IPS-18c (cell line): ENCODE measurements around the gene TRIM47.

Source experiments
- H3K4me3 ChIP-seq: 2 replicates; pipeline ENCODE4 v1.7.0; 2013; ENCODE audit warnings: low read depth, mild to moderate bottlenecking, low read length, moderate library complexity; ENCODE audit not compliant: insufficient read depth
- H3K9me3 ChIP-seq: one replicate; pipeline ENCODE4 v1.6.1; 2013; ENCODE audit warnings: mild to moderate bottlenecking, low read length, moderate library complexity; ENCODE audit not compliant: control insufficient read depth, insufficient read depth

TRIM47 gene

DNA sequence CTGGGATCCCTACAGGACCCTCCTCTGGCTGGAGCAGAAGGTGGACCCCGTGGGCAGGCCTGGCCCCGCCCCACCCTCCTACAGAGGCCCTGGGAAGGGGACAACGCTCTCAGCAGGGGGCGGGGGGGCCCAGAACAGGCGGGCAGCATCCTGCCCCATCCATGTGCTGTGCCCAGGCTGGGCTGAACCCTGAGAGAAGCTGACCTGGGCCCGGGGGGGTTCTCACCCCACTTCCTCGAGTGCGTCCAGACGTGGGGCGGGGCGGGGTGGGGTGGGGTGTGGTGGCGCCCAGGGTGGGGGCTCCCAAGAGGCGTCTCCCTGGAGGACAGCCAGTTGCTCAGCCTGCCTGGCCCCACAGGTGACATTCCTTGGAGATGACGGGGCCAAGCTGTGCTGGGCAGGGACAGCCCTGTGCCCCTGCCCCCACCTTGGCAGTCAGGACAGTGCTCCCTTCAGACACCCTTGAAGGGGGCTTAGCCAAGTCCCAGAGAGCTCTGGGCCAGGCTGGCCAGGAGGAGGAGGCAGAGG lies 33.8 kb downstream of the TRIM47 start:
- Histone ChIP-seq H3K9me3 (no peaks in the 10 kb centered on the region), H3K4me3 (no peak overlapping the region)

DNA sequence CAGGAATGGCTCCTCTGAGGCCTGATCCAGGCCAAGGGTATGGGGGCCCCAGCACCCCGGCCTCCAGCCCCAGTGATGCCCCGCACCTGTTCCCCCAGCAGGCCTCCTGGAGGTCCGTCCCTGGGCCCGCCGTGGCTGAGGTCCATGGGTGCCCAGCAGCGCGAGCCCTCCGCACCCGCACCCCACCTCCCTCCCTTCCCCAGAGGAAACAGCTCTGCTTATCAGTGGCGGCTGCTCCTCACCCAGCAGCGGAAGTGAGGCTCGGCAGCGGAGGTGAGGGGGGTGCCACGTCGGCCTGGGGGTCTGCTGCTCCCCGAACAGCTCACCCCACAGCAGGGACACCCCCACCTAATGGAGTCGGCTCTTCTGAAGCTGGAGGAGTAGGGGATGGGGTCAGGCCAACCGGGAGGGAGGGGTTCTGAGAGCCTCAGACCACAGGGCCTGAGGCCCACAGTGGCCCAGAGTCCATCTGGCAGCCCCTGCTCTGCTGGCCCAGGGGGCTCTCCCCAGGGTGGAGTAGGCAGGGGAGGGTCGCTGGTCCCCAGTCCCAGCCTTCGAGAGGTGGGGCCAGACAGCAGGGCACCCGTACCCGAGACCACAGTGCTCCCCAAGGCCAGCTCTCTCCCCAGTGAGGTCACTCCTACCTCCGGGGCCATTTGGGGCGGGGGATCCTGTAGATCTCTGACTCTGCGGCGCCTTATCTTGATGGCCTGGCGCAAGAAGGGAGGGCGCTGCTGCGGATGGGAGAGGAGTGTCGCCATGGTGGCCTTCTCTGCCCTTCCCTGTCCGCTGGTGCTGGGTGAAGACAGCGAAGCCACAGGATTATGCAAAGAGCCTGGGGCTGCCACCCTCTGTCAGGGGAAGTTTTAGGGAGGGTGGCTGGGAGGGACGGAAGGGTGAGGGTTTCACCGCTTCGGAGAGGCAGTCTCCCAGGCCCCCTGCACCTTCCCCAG lies 34.5 kb downstream of the TRIM47 start, which contains the start of gene UNC13D:
UNC13D (minus strand) TSS at position 828 of the 953 bp plus-strand sequence; CDS start at position 761, 67 bp downstream.
- Histone ChIP-seq H3K4me3 (no peak within 1 kb of the TSS), H3K9me3 (no peaks in the 10 kb centered on the region)

DNA sequence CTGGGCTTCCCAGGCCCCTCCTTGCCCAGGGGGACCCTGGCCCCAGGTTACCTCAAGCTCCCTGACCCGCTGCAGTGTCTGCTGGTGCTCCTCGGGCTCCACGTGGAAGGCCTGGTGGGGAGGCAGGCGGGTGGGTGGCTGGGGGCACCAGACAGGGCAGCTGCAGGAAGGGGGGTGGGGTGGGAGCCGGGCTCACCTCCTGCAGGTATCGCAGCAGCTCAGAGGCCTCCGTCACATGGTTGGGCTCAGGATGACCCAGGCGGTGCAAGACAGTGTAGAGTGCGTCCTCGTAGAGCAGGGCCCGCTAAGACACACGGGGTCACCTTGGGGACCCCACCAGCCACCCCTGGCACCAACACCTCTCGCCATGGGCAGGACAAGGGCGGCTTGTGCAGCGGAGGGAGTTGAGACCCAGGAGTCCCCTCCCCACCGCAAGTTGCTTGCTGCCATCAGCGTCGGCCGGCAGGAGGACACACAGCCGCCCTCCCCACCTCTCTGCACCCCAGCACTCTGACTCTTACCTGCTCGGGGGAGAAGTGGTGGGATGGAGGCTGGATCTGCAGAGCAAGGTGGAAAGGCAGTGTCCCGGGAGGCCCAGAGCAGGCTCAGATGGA lies 35.3 kb downstream of the TRIM47 start:
- Histone ChIP-seq H3K4me3 (no peak overlapping the region), H3K9me3 (no peaks in the 10 kb centered on the region)

DNA sequence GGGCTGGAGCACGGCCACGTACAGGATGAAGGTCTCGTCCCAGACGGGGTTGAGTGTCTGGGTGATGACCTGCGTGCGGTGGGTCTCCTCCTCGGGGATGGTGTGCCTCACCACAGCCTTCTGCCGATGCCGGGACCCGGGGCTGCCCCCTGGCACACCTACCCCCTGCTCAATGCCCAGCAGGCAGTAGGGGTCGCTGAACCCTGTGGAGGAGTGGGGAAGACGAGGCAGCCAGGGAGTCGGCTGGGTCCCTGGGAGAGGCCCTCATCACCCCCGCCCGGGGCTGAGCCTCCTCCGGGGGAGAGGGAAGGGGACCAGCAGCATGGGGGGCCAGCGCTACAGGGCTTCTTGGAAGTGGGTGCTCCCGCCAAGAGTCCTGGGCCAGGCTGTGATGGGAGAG lies 36.0 kb downstream of the TRIM47 start:
- no peaks in the 10 kb centered on the region for H3K9me3 ChIP-seq

DNA sequence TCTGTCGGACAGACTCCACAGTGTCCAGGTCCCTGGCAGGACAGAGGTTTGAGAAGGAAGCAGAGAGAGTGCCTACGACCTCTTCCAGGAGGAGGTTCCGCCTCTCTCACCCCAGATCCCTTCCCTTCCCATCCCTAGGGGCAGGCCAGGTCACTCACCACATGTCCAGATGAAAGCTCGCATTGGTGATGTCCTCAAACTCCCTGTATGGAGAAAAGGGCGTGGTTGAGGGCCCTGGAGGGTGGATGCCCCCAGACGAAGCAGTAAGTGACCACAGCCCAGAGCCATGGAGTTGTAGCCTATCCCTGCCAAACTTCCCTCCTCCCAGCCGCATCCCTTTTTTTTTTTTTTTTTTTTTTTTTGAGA lies 37.6 kb downstream of the TRIM47 start:
- Histone ChIP-seq H3K4me3 (no peak overlapping the region), H3K9me3 (no peaks in the 10 kb centered on the region)

More for the DNA sequence above, 36.0 kb downstream of the TRIM47 start:
- no peak overlapping the region for H3K4me3 ChIP-seq

DNA sequence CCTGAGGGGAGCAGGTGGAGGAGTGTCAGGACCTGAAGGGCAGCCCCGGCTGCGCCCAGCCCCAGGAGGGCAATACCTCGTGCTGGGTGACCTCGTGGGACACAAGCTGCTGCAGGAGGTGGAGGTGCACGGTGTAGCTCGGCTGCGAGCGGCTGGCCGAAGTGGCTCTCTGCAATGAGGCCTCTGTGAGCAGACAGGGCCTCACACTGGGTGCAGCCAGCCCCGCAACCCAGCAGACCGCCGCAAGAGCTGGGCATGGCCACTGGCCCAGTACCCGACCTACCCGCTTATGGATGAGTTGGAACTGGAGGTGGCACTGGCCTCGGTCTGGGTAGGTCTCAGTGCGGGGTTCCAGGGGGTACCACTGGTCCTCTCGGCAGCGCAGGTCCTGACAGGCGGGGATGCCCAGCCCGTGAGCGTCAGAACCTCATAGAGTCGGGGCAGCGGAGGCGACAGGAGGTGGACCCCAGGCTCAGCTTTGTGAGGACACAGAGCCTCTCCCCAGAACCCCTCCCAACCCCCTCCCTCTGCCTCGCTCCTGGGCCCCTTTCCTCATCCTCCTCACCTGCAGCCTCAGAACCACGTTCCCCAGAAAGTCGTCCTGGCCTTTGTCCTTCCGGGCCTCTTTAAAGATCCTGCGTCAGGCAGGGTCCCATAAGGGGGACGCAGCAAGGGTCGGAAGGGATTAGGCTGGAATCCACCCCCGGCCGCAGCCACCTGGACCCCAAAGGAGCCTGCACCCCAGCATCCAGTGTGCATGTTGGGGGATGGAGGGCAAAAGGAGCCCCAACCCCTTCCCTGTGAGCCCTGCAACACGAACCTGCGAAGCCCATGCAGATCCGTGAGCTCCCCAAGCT lies 38.2 kb downstream of the TRIM47 start:
- Histone ChIP-seq H3K4me3 (no peak overlapping the region), H3K9me3 (no peaks in the 10 kb centered on the region)

DNA sequence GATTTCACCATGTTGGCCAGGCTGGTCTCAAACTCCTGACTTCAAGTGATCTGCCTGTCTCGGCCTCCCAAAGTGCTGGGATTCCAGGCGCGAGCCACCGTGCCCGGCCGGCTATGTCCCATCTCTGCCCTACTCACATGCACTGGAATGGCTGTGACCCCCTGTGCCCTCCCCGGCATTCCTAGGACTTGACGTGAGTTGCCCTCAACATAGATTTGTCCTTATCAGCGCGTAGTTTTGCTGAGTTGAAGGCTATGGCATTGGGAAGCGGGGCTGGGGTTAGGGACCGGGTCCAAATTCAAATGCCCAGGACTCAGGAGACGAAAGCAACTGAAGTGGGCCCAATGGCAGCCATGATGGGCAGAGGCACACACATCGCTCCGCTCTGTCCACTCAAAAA lies 40.0 kb downstream of the TRIM47 start:
- H3K9me3 ChIP-seq, result no peaks in the 10 kb centered on the region
- no peak overlapping the region for H3K4me3 ChIP-seq

DNA sequence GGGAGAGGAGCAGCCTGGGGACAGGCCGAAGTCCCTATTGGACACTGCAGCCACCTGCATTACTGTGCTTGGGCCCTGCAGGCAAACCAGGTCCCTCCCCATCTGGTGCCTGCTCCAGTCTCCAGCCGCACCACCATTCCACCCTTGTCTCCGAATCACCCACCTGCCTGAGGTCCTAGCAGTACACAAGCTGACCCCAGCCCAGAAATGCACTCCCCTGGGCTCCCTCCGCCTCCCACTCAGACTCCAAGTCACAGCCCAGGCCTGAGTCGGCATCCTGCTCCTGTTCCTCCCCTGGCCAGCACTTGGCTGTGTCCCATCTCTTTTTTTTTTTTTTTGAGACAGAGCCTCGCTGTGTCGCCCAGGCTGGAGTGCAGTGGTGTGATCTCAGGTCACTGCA lies 40.5 kb downstream of the TRIM47 start:
- Histone ChIP-seq H3K9me3 (no peaks in the 10 kb centered on the region), H3K4me3 (no peak overlapping the region)

DNA sequence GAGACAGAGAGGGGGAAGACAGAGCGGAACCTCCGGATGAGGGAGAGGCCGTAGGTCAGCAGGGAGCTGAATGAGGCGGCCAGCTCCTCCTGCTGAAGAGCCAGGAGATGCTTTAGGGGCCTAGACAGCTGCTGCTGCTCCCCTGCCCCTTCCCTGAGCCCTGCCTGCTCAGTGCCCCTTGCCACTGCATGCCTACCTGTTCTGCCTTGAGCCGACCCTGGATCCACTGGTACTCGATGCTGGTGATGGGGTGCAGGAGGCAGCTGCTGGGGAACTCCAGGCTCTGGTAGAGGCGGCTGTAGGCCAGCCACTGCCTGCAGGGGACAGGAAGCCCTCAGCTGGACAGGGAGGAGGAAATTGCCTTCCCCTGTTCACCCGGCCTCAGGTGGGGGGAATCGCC lies 41.8 kb downstream of the TRIM47 start:
- Histone ChIP-seq H3K4me3 (no peak overlapping the region), H3K9me3 (no peaks in the 10 kb centered on the region)

DNA sequence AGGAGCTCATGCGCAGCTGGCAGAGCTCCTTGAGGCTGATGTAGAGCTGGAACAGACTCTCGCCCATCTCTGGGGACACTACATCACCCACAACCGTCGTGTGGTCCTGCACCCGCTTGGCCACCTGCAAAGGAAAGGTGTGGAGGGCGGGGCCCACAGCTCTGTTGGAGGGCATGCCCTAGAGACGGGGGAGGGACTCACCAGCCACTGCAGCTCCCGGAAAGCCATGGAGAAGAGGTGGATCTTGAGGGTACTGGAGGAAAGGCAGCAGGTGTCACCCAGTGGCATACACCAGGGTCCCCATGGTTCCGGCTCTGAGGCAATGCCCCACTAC lies 42.8 kb downstream of the TRIM47 start:
- Histone ChIP-seq H3K4me3 (no peak overlapping the region), H3K9me3 (no peaks in the 10 kb centered on the region)

DNA sequence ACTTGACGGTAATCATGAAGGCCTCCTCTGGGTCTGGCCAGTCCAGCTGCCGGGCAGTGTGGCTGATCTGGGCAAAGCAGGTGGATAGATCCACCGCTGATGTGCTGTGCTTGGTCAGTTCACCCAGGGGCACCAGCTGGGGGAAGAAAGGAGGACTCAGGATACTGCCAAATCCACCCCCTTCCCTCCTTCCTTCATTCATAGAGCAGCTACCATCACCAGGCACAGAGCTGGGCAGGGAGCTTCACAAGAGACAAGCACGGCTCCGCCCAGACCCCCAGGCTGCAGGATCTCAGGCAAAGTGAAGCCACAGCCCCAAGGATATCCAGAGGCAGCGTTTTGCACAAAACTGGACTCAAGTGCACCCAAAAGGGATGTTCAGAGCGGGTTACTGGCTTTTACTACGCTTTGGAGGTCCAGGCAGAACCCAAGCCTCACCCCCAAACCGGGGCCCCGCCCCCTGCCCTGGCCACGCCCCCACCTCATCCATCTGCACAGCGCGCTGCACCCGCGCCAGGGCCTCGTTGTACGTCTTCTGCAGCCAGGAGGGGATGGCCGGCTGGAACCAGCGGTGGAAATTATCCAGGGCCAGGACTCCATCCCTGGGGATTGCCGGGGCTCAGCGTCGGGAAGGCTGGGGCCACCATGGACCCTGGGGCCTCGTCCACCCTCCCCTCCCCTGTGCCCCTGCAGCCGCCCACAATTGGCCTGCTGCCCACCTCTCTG lies 43.3 kb downstream of the TRIM47 start:
- no peak overlapping the region for H3K4me3 ChIP-seq

DNA sequence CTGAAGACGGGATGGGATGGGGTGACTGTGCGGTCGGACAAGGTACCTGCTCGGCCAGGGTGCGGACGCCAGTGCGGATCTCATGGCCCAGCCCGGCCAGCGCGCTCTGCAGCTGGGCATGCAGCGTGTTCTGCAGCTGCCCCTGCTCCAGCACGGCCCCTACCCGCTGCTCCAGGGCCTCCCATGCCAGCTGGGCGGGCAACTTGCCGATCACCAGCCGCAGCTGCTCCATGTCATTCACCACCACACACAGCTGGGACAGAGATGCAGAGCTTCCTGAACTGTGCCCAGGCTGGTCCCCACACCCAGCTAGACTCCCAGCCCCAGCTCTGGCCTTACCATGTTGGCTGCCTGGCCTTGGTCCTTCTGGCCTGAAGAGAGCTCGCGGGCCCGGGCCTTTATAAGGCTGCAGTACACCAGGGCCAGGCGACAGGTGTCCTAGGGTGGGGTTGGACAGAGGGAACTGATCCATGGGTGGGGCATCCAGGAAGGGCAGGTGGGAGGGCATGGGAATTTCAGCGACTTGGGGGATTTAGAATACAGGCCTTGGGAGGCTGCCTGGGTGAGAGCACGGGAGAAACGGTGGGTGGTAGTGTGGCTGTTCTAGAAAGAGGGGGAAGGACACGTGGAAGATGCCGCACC lies 44.0 kb downstream of the TRIM47 start:
- no peaks in the 10 kb centered on the region for H3K9me3 ChIP-seq
- no peak overlapping the region for H3K4me3 ChIP-seq

More for the DNA sequence above, 43.3 kb downstream of the TRIM47 start:
- H3K9me3 ChIP-seq, result no peaks in the 10 kb centered on the region

DNA sequence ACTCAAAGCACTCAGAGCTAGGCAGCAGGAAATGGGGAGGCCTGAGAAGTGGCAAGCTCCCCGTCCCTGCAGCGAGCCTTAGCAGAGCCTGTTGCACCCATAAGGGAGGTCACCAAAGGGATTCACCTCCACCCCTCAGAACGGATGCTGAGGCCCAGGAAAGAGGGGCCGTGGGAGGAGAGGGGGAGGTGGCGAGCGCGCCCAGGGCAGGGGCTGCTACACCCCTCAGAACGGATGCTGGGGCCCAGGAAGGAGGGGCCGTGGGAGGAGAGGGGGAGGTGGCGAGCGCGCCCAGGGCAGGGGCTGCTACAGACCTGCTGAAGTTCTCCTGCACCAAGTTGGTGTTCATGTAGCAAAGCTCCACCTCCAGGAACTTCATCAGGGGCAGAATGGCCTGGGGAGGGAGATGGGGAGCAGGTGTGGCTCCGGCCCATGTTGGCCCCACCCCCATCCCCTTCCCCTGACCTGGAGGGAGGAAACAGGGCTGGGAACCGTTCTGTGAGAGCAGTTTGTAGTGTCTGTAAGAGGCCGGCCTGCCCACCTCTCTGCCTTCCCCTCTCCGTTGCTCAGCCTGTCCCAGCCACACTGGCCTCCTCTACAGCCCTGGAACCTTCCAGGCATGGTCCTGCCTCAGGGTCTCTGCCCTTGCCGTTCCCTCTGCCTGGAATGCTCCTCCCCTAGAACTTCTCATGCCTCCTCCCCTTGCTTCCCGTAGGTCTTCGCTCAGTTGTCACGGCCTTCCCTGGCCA lies 45.6 kb downstream of the TRIM47 start:
- Histone ChIP-seq H3K4me3 (peak overlapping the region; percentile 28; the same call in 1 of the 2 replicates), H3K9me3 (no peaks in the 10 kb centered on the region)

DNA sequence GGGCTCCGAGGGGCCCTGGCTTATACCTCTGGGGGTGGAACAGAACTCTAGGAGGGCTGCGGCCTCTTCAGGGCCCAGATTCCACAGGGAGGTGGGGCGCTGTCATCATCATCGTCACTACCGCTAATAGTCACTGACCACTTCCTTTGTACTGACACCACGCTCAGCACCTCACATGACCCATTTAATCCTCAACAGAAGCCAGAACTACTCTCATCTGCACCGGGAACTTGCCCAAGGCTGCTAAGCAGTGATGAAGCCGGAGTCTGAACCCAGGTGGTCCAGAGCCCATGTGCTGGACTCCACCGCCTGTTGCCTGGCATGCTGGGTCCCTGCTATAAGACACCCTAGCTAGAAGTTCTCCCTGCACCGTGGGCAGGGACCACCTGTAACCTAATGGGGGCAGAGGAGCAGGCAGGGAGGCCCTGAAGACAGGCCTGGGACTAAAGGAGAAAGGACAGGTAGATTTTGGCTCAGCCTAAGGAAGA lies 46.2 kb downstream of the TRIM47 start:
- peak overlapping the region; percentile 28 for H3K4me3 ChIP-seq
- H3K9me3 ChIP-seq, result no peaks in the 10 kb centered on the region

DNA sequence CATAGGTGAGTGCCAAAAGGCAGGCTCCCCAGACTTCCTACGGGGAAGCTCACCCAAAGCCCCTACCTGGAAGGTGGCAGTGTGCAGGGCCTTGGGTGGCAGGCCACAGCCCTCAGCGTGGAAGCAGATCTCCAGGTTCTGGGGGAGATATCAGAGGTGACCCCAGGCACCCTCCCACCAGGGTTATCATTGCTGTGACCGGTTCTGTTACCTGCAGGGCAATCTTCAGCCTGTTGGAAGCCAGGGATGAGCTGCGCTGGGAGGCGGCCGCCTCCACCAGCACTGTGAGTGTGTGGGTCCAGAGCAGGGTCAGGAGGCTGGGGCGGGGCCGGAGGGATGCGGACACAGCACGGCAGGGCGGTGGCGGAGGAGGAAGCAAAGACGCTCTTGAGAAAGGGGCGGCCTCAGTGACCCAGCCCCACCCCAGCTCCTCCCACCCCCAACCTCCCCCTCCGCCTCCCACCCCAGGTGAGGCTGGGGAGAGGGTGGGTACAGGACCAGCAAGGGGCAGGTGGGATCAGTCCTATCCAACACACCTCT lies 47.3 kb downstream of the TRIM47 start:
- H3K9me3 ChIP-seq, result no peaks in the 10 kb centered on the region
- H3K4me3 ChIP-seq, result no peak overlapping the region
